Natural killer cell treated with Interleukin-12 subunit alpha and Interleukin-12 subunit beta and Interleukin-15 and Interleukin-18, amount 100 ng/mL, for 72 hours (primary cell): ENCODE measurements around the gene STX16. TPM values are rescaled to one million over a fixed set of nuclear protein-coding genes. Genes with fewer than 3 reads are reported as not detected.

Experiments used
- ATAC-seq, 2 donors: fragments of 150-1000 bp; cut with Tn5 transposase in 1 of 2; sonication (Bioruptor Pico), chemical (Tn5 transposase) in 1 of 2; 2 replicates each; pipeline ENCODE4 v1.10.0; 2021
- DNase-seq: peaks from one replicate; pipeline ENCODE4 v3.0.0; 2022; ENCODE audit warnings: low spot score
- H3K27ac Mint-ChIP-seq, 2 donors: 1 replicate in 1 of 2; 2 replicates in 1 of 2; pipeline ENCODE4 v1.8.0; 2022; ENCODE audit warnings: mixed read lengths in 2 of 2, mild to moderate bottlenecking in 1 of 2, moderate library complexity in 1 of 2
- H3K27me3 Mint-ChIP-seq, 2 donors: 1 replicate in 1 of 2; 2 replicates in 1 of 2; pipeline ENCODE4 v1.8.0; 2022; ENCODE audit warnings: mixed read lengths in 2 of 2
- H3K36me3 Mint-ChIP-seq: one replicate; pipeline ENCODE4 v1.8.0; 2022; ENCODE audit warnings: mixed read lengths
- H3K4me1 Mint-ChIP-seq, 2 donors: 1 replicate in 1 of 2; 2 replicates in 1 of 2; pipeline ENCODE4 v1.8.0; 2022; ENCODE audit warnings: low read depth in 2 of 2, mixed read lengths in 2 of 2, mild to moderate bottlenecking in 1 of 2
- H3K4me3 Mint-ChIP-seq: one replicate; pipeline ENCODE4 v1.8.0; 2022; ENCODE audit warnings: mixed read lengths
- H3K9me3 Mint-ChIP-seq: 2 replicates; pipeline ENCODE4 v1.8.0; 2022; ENCODE audit warnings: mixed read lengths
- total RNA-seq, 2 donors: library from RNA; stranded (reverse); gene quantifications; one replicate each; pipeline ENCODE4 v1.2.3, GENCODE V29; 2022

Gene STX16, protein sequence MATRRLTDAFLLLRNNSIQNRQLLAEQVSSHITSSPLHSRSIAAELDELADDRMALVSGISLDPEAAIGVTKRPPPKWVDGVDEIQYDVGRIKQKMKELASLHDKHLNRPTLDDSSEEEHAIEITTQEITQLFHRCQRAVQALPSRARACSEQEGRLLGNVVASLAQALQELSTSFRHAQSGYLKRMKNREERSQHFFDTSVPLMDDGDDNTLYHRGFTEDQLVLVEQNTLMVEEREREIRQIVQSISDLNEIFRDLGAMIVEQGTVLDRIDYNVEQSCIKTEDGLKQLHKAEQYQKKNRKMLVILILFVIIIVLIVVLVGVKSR
- 10 to 100 TPM; 92.4 to 92.8 TPM for total RNA-seq

DNA sequence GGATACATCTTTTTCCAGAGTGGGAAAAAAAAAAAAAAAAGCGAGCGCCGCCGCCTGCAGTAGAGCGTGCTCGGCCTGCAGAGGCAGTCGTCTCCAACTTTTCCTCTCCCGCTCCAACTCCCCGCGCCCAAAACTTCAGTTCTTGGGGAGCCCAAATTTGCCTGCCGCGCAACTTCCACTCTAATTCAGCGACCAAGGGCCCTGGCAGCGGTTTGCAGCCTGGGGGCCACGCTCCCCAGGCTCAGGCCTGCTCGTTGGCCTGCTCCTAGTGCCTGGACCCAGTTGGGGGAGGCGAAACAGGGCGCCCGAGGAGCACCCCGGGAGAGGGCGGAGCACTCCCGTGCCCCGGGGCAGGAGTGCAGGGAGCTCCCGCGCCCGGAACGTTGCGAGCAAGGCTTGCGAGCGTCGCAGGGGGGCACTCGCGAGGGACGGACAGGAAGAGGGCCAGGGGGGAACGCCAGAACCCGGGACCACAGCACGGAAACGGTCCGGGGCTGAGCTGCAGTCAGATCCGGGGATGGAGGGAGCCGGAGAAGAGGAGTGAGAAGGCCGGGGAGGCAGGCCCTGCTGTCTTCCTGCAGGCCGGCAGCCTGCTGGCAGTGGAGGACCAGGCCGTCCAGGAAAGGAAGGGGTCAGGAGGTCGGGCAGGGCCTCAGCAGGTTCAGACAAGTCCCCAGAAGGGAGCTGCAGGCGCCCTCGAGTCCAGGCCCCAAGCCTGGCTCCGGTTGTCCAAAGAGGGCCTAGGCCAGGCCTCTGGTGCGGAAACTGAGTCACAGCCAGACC is at the start of gene STX16:
TSS of gene STX16 (plus strand) at position 508 of the 783 bp plus-strand sequence. CDS start 724 bp downstream, outside the sequence.
- Mint-ChIP-seq H3K4me3 (peak within 1 kb of the TSS; percentile 94), H3K36me3 (peaks cover 14% of the 10 kb centered on the region), H3K4me1 (peaks cover 12 to 25% of the 10 kb centered on the region in 2 donors), H3K9me3 (no peaks in the 10 kb centered on the region), H3K27me3 (no peaks in the 10 kb centered on the region), H3K27ac (peak within 1 kb of the TSS; percentile 97 to 98)
- peak; percentile 89 for DNase-seq
- peak; percentile 91 to 94 for ATAC-seq

DNA sequence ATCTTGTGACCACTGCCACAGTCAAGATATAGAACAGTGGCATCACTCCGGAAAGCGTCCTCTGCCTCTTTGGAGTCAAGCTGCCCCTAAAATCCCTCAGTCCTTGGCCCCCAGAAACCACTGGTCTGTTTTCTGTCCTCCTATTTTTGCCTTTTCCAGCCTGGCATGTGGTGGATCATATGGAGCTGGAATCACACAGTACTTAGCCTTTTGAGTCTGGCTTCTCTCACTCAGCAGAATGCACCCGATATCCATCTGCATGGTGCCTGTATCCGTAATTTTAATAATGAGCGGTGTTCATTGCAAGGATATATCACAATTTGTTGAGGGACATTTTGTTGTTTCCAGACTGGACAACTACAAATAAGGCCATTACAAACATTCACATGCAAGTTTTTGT is 49.0 kb upstream of the STX16 start:
- H3K4me3 Mint-ChIP-seq, result no peak overlapping the region
- H3K27ac Mint-ChIP-seq, result no peak overlapping the region
- no peaks in the 10 kb centered on the region for H3K36me3 Mint-ChIP-seq
- no peaks in the 10 kb centered on the region for H3K9me3 Mint-ChIP-seq
- H3K4me1 Mint-ChIP-seq, result no peaks in the 10 kb centered on the region
- ATAC-seq, result no peak
- no peak for DNase-seq
- peaks cover 12 to 26% of the 10 kb centered on the region in 2 donors for H3K27me3 Mint-ChIP-seq

DNA sequence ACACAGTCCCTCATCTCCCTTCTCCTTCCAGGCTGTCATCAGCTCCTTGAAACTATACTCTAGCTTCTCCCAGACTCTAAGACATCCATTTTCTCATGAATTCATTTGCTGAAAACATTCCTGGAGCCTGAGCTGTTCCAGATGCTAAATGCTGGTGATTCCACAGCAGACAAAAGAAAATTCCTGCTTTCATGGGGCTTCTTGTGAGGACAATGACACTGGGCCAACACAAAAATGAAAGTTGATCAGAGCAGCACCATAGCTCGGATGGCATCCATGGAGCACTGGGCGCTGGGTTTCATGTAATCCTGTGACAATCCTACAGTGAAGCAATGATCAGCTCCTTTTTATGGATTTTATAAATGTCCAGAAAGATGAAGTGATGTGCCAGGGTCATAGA is 47.4 kb upstream of the STX16 start:
- Mint-ChIP-seq H3K27me3 (peaks cover 8 to 20% of the 10 kb centered on the region in 2 donors), H3K9me3 (no peaks in the 10 kb centered on the region), H3K4me1 (no peaks in the 10 kb centered on the region), H3K36me3 (no peaks in the 10 kb centered on the region), H3K27ac (no peak overlapping the region), H3K4me3 (no peak overlapping the region)
- ATAC-seq (no peak), DNase-seq (no peak)

DNA sequence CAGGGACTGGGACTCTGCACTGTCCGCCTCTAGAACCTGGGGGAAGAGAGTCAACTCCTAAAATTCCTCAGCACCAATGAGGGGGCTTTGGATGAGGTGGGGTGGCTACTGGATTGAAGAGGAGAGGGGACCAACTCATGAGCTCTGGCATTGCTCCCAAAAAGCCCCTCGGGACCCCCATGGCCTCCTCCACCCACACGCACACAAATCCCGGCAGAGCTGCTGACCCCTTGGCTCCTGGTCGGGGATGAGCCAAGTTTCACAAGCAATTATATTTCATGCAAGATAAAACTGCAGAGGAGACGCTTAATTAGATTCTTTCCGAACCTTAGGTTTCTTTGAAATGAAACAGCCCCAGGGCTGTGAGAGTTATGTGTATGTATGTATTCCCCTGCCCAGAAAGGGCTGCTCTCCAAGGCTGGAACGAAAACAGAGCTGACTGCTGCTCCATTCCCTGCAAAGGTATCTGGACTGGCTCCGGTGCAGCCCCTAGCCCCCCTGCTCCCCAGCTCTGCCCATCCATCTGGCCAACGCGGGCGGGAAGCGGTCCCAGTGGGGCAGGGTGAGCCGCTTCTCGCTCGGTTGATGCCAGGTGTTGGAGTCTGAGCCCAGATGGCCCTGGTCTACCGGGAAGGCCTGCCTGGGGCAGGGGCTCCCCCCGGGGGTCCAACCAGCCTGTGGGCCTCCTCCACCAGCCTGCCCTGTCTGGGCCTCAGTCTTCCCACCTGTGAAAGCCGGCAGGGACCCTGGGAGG is 46.8 kb upstream of the STX16 start:
- Mint-ChIP-seq H3K4me1 (no peaks in the 10 kb centered on the region), H3K9me3 (no peaks in the 10 kb centered on the region), H3K4me3 (no peak overlapping the region), H3K36me3 (no peaks in the 10 kb centered on the region), H3K27ac (no peak overlapping the region), H3K27me3 (peaks cover 5 to 14% of the 10 kb centered on the region in 2 donors)
- DNase-seq (no peak), ATAC-seq (no peak)

DNA sequence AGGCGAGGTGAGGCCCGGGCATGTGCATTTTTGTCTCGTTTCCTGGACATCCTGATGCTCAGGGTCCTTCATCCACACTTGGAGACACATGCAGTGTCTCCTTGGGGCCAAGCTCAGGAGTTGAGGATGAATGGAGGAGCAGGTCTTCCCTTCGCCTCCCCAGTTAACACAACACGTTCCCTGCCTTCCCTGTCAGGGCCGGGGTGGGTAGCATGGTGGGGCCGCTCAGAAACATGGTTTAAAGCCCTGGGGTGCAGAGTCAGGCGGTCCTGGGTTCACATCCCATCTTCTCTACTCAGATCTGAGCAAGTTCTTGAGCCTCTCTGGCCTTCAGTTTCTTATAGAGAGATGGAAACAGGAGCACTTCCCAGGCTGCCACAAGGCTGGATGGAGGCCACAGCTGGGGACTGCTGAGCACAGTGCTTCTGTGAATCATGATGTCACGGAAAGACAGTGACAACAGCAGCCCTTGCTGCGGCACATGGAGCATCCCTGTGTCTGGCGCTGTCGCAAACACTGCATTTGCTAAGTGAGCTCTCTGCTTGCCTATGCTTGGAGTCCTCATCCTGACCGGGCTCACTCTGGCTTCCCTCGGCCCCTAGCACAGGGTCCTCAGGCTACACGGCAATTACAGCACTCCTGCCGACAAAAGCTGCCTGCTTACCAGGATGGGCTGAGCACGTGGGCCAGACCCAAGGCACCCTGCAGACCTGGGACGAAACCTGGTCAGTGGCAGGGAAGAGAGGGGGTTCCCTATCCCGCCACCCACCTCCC is 45.6 kb upstream of the STX16 start:
- ATAC-seq, result no peak
- no peak overlapping the region for H3K27ac Mint-ChIP-seq
- no peaks in the 10 kb centered on the region for H3K9me3 Mint-ChIP-seq
- no peak for DNase-seq
- H3K27me3 Mint-ChIP-seq, result peaks cover 5 to 10% of the 10 kb centered on the region in 2 donors
- H3K36me3 Mint-ChIP-seq, result no peaks in the 10 kb centered on the region
- no peak overlapping the region for H3K4me3 Mint-ChIP-seq
- H3K4me1 Mint-ChIP-seq, result no peaks in the 10 kb centered on the region

DNA sequence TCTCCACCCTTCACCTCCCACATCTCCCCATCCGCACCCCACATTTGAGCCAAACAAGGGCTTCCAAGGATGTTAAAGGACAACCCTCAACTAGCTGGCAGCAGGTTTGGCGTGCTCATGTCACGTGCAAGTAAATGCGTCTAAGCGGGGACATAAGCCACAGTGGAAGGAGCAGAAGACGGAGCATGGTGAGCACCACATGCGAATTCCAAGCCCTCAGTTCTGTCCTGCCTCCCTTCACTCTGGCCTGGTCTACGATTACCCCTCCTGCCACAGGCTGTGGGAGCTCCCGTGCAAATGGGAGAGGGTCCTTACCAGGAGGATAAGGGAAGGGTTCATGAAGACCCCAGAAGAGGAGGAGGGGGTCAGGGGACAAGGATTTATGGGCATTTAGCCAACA is 44.9 kb upstream of the STX16 start:
- H3K9me3 Mint-ChIP-seq, result no peaks in the 10 kb centered on the region
- no peak overlapping the region for H3K27ac Mint-ChIP-seq
- no peak overlapping the region for H3K4me3 Mint-ChIP-seq
- DNase-seq, result no peak
- peaks cover 7 to 10% of the 10 kb centered on the region in 2 donors for H3K27me3 Mint-ChIP-seq
- no peak for ATAC-seq
- H3K4me1 Mint-ChIP-seq, result no peaks in the 10 kb centered on the region
- H3K36me3 Mint-ChIP-seq, result no peaks in the 10 kb centered on the region

DNA sequence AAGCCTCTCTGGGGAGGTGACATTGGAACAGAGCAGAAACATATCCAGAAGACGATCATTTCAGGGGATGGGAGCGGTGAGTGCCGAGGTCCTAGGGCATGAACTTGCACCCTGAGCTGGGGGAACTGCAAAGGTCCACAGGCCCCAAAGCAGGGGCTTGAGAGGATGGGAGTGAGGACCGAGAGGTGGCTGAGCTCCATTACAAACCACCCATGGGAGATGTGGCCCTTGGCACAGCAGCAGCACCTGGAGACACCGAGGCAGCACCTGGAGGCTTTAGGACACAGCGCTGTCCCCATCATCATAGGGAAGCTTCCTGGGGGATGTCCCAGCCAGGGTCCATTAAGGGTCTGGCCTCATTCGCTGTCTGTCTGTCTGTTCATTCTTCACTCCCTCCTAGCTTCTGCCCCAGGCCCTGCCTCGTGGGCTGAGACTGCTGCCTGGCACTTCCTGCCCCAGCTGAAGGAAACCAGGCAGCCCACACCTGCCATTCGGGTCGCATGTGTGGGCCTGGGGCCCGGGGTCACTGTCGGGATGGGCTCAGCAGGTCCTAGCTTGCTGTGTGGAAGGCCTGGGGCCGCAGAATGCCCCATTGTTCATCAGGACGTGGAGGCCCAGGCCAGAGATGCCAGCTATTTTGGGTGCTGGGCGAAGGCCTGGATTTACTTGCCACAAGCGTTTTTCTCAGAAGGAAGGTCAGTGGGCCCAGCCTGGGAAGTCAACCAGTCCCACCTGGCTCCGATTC is 42.8 kb upstream of the STX16 start:
- ATAC-seq (no peak), DNase-seq (no peak)
- Mint-ChIP-seq H3K36me3 (no peaks in the 10 kb centered on the region), H3K27ac (no peak overlapping the region), H3K27me3 (peaks cover 0 to 5% of the 10 kb centered on the region in 2 donors), H3K9me3 (no peaks in the 10 kb centered on the region), H3K4me3 (no peak overlapping the region), H3K4me1 (no peaks in the 10 kb centered on the region)

DNA sequence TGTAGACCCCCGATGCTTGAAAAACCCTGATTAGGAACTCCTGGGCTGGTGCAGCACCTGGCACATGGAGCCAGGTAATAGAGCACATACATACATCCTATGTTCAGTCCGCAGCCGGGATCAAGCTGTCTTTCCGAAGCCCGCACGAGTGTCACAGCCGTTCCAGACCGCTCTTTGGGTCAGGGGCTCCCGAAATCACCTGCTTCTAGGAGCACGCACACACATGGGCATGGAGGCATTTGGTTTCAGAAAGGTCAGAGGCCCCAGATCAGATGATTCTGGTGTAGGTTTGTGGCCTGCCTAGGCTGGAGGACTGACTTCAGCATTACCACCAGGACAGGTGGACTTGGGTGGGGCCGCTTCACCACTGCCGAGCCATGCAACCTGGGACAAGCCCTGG is 42.1 kb upstream of the STX16 start:
- H3K4me3 Mint-ChIP-seq, result no peak overlapping the region
- no peaks in the 10 kb centered on the region for H3K9me3 Mint-ChIP-seq
- no peak for ATAC-seq
- no peaks in the 10 kb centered on the region for H3K36me3 Mint-ChIP-seq
- H3K4me1 Mint-ChIP-seq, result no peaks in the 10 kb centered on the region
- no peak overlapping the region for H3K27ac Mint-ChIP-seq
- H3K27me3 Mint-ChIP-seq, result peaks cover 0 to 5% of the 10 kb centered on the region in 2 donors
- no peak for DNase-seq

DNA sequence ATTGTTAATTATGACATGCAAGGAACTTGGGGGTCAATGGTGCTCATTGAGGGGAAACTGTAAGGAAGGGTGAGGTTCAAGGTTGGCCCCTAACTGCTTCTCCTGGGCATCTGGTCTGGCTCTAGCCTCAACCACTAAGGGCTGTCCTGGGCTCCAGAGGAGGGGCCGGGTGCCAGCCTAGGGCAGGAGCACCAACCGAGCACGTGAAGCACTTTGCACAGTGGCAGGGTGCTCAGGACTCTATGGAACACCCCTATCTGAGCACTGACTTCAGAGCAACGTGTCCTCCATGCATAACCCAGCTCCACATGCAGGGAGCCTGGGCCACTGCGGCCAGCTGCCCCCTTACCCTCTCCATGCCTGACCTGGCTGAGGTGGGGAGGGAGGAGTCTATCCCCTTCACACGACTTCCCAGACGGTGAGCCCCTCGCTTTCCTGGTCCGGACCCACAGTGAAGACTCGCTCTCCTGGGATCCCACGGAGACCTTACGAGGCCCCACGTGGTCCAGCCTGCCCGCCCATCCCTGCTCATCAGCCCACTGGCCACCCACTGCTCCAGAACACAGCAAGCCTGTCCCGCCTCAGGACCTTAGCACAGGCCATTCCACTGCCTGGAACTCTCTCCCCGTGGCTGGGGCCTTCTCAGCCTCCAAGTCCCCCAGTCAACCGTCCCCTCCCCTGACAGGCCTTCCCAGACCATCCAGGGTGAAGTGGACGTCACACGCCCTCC is 40.8 kb upstream of the STX16 start:
- H3K4me1 Mint-ChIP-seq, result no peaks in the 10 kb centered on the region
- ATAC-seq, result no peak
- no peak overlapping the region for H3K4me3 Mint-ChIP-seq
- no peaks in the 10 kb centered on the region for H3K9me3 Mint-ChIP-seq
- no peak for DNase-seq
- H3K36me3 Mint-ChIP-seq, result no peaks in the 10 kb centered on the region
- H3K27ac Mint-ChIP-seq, result no peak overlapping the region
- H3K27me3 Mint-ChIP-seq, result peaks cover 0 to 5% of the 10 kb centered on the region in 2 donors

DNA sequence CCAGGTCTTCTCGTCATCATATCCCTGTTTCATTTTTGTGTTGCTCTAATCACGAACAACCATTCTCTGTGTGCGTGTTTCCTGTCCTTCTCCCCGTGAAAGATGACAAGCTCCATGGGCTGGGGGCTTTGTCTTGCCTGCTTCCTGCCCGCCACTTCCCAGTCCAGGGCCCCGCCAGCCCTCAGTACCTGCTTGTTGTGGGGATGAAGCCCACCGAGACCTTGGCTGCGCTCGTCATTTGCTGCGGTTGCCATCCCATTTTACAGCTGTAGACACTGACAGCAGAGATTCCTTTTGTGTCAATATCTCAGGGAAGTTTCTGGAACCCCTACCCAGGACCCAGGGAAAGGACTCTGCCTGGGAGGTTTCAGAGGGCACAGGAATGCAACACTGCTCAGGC is 40.3 kb upstream of the STX16 start:
- DNase-seq (no peak), ATAC-seq (no peak)
- Mint-ChIP-seq H3K4me1 (no peaks in the 10 kb centered on the region), H3K9me3 (no peaks in the 10 kb centered on the region), H3K27me3 (peaks cover 0 to 5% of the 10 kb centered on the region in 2 donors), H3K4me3 (no peak overlapping the region), H3K27ac (no peak overlapping the region), H3K36me3 (no peaks in the 10 kb centered on the region)

DNA sequence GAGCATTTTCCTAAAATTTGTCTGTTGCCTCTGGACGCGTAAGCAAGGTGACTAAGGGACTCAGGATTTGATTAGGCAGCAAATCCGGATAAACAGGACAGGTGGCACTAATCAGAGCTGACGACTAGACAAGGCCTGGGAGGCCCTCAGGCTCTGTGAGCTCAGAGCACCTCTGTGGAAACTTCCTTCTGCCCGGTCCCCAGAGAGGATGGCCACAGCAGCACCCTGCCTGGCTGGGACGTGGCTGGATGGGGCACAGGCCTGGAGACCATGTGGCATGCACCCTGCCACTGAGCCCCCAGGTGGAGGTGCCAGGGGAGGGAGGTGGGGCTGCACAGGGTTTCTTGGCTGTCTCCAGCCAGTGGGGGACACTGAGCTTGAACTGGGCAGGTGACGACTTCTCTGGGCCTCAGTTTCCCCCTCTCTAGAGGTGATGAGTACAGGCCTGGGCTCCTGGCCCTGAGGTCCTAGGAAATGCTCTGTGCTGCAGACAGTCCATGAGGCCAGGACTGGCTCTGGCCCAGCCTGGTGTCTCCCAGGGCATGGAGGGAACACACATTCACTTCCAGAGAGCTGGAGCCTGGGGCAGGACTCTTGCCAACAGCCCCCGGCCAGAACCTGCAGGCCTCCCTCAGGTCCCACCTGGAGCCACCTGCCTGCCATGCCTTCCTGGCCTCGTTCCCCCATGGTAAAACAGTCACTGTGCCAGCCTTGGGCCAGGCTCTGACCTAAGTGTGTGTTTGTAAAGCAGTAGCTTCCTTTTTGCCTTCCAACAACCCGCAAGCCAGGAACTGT is 39.6 kb upstream of the STX16 start:
- peaks cover 0 to 5% of the 10 kb centered on the region in 2 donors for H3K27me3 Mint-ChIP-seq
- DNase-seq, result no peak
- ATAC-seq, result no peak
- no peaks in the 10 kb centered on the region for H3K9me3 Mint-ChIP-seq
- no peak overlapping the region for H3K27ac Mint-ChIP-seq
- H3K4me1 Mint-ChIP-seq, result no peaks in the 10 kb centered on the region
- H3K36me3 Mint-ChIP-seq, result no peaks in the 10 kb centered on the region
- H3K4me3 Mint-ChIP-seq, result no peak overlapping the region
